22Rv1 (cell line): ENCODE results near the gene DRP2.
A peak's percentile ranks its signal among the peaks of the same experiment; 100 is the strongest.

ENCODE experiments used
- H3K27ac ChIP-seq: fragments of 450-650 bp; 2 replicates; pipeline ENCODE4 v1.5.1; 2017
- CTCF ChIP-seq: fragments of 450-650 bp; IDR thresholded peaks from 2 replicates; pipeline ENCODE4 v1.5.1; 2017; ENCODE audit warnings: mild to moderate bottlenecking
- ZFX ChIP-seq: fragments of 450-650 bp; IDR thresholded peaks from 2 replicates; pipeline ENCODE4 v1.6.1; 2017; ENCODE audit warnings: antibody characterized with exemption, borderline replicate concordance

Gene DRP2

GRCh38 chrX:101203761-101204351, 15.7 kb upstream of the DRP2 start:
- no peak overlapping the region for H3K27ac ChIP-seq
- no peak for TF ChIP-seq CTCF
- no peak for TF ChIP-seq ZFX

GRCh38 chrX:101206471-101206870, 13.1 kb upstream of the DRP2 start:
- TF ChIP-seq ZFX (no peak), CTCF (peak; percentile 17; the same call in 1 of the 2 replicates)

GRCh38 chrX:101208152-101208905, 11.3 kb upstream of the DRP2 start:
- H3K27ac ChIP-seq: no peak overlapping the region
- TF ChIP-seq ZFX: no peak
- TF ChIP-seq CTCF: no peak

More at GRCh38 chrX:101206471-101206870, 13.1 kb upstream of the DRP2 start:
- H3K27ac ChIP-seq: no peak overlapping the region

GRCh38 chrX:101210630-101211029, 9.0 kb upstream of the DRP2 start:
- no peak overlapping the region for H3K27ac ChIP-seq
- TF ChIP-seq CTCF: no peak
- TF ChIP-seq ZFX: no peak

GRCh38 chrX:101217689-101218088, 1.9 kb upstream of the DRP2 start:
- no peak overlapping the region for H3K27ac ChIP-seq
- no peak for TF ChIP-seq ZFX
- no peak for TF ChIP-seq CTCF

GRCh38 chrX:101219864-101220346, 319 bp downstream of the DRP2 start:
- H3K27ac ChIP-seq: no peak overlapping the region
- TF ChIP-seq CTCF (no peak), ZFX (no peak)

- no peak for TF ChIP-seq CTCF
- no peak for TF ChIP-seq ZFX
- H3K27ac ChIP-seq: no peak overlapping the region
Observed at GRCh38 chrX:101220662-101221260, 1.2 kb downstream of the DRP2 start.
